ENCODE results near the gene SLC13A4.
"Not testable (repeated sequence)": the region's sequence is repeated elsewhere in the genome, so short reads cannot be mapped to it uniquely, and the experiment has no call there.

The SLC13A4 gene

GRCh38 chr7:135697276-135698049, 30.5 kb downstream of the SLC13A4 start:
- Mint-ChIP-seq H3K4me1 (no peaks in the 10 kb centered on the region), H3K9me3 (no peaks in the 10 kb centered on the region), H3K4me3 (no peak overlapping the region), H3K27me3 (no peaks in the 10 kb centered on the region), H3K27ac (no peak overlapping the region)
- ATAC-seq (no peak), DNase-seq (no peak)

GRCh38 chr7:135693558-135693957, 34.4 kb downstream of the SLC13A4 start:
- Mint-ChIP-seq H3K27me3 (no peaks in the 10 kb centered on the region), H3K9me3 (no peaks in the 10 kb centered on the region), H3K27ac (no peak overlapping the region), H3K4me1 (no peaks in the 10 kb centered on the region), H3K4me3 (no peak overlapping the region)
- DNase-seq (no peak), ATAC-seq (no peak)

GRCh38 chr7:135692606-135693005, 35.4 kb downstream of the SLC13A4 start:
- not testable (repeated sequence) for ATAC-seq, DNase-seq, H3K27ac Mint-ChIP-seq, H3K4me3 Mint-ChIP-seq, H3K27me3 Mint-ChIP-seq, H3K9me3 Mint-ChIP-seq, H3K4me1 Mint-ChIP-seq

- Mint-ChIP-seq H3K4me3 (no peak overlapping the region), H3K27ac (no peak overlapping the region), H3K4me1 (no peaks in the 10 kb centered on the region), H3K27me3 (no peaks in the 10 kb centered on the region), H3K9me3 (no peaks in the 10 kb centered on the region)
- no peak for ATAC-seq
- no peak for DNase-seq
These were observed 35.9 kb downstream of the SLC13A4 start for GRCh38 chr7:135692055-135692454.

GRCh38 chr7:135690566-135690965, 37.4 kb downstream of the SLC13A4 start:
- DNase-seq (no peak), ATAC-seq (no peak)
- Mint-ChIP-seq H3K27me3 (no peaks in the 10 kb centered on the region), H3K4me1 (no peaks in the 10 kb centered on the region), H3K4me3 (no peak overlapping the region), H3K27ac (no peak overlapping the region), H3K9me3 (no peaks in the 10 kb centered on the region)

- Mint-ChIP-seq H3K9me3 (no peaks in the 10 kb centered on the region), H3K27me3 (no peaks in the 10 kb centered on the region), H3K4me1 (no peaks in the 10 kb centered on the region), H3K27ac (no peak overlapping the region), H3K4me3 (no peak overlapping the region)
- ATAC-seq (no peak), DNase-seq (no peak)
These were observed 40.5 kb downstream of the SLC13A4 start for GRCh38 chr7:135687466-135687865.

- no peak for ATAC-seq
- H3K27ac Mint-ChIP-seq = no peak overlapping the region
These were observed 42.5 kb downstream of the SLC13A4 start for GRCh38 chr7:135685306-135686084.

GRCh38 chr7:135684699-135685098, 43.3 kb downstream of the SLC13A4 start:
- Mint-ChIP-seq H3K4me1 (peaks cover 17% of the 10 kb centered on the region), H3K27ac (peak overlapping the region in 1 of 2 donors; percentile 61), H3K4me3 (no peak overlapping the region), H3K9me3 (no peaks in the 10 kb centered on the region), H3K27me3 (no peaks in the 10 kb centered on the region)
- ATAC-seq = no peak
- no peak for DNase-seq

More at GRCh38 chr7:135685306-135686084, 42.5 kb downstream of the SLC13A4 start:
- no peak for DNase-seq
- H3K4me1 Mint-ChIP-seq = peaks cover 11% of the 10 kb centered on the region
- H3K4me3 Mint-ChIP-seq = no peak overlapping the region
- no peaks in the 10 kb centered on the region for H3K9me3 Mint-ChIP-seq
- no peaks in the 10 kb centered on the region for H3K27me3 Mint-ChIP-seq

GRCh38 chr7:135684136-135684535, 43.9 kb downstream of the SLC13A4 start:
- H3K27ac Mint-ChIP-seq = peak overlapping the region in 1 of 2 donors; percentile 61
- H3K4me3 Mint-ChIP-seq = no peak overlapping the region
- peaks cover 17% of the 10 kb centered on the region for H3K4me1 Mint-ChIP-seq
- ATAC-seq (no peak), DNase-seq (no peak)
- H3K9me3 Mint-ChIP-seq = no peaks in the 10 kb centered on the region
- no peaks in the 10 kb centered on the region for H3K27me3 Mint-ChIP-seq

- no peak overlapping the region for H3K27ac Mint-ChIP-seq
- H3K4me1 Mint-ChIP-seq = peaks cover 17% of the 10 kb centered on the region
- ATAC-seq = no peak
These were observed 44.4 kb downstream of the SLC13A4 start for GRCh38 chr7:135683609-135684008.

GRCh38 chr7:135682191-135682590, 45.8 kb downstream of the SLC13A4 start:
- no peaks in the 10 kb centered on the region for H3K27me3 Mint-ChIP-seq
- H3K4me1 Mint-ChIP-seq = peaks cover 17% of the 10 kb centered on the region
- no peaks in the 10 kb centered on the region for H3K9me3 Mint-ChIP-seq
- no peak overlapping the region for H3K27ac Mint-ChIP-seq
- no peak for DNase-seq
- no peak overlapping the region for H3K4me3 Mint-ChIP-seq
- no peak for ATAC-seq

More at GRCh38 chr7:135683609-135684008, 44.4 kb downstream of the SLC13A4 start:
- no peak overlapping the region for H3K4me3 Mint-ChIP-seq
- no peaks in the 10 kb centered on the region for H3K27me3 Mint-ChIP-seq
- no peaks in the 10 kb centered on the region for H3K9me3 Mint-ChIP-seq
- DNase-seq = no peak

GRCh38 chr7:135681762-135682161, 46.2 kb downstream of the SLC13A4 start:
- DNase-seq = no peak
- H3K27ac Mint-ChIP-seq = no peak overlapping the region
- ATAC-seq = no peak
- no peak overlapping the region for H3K4me3 Mint-ChIP-seq
- H3K27me3 Mint-ChIP-seq = no peaks in the 10 kb centered on the region
- H3K4me1 Mint-ChIP-seq = peaks cover 17% of the 10 kb centered on the region
- no peaks in the 10 kb centered on the region for H3K9me3 Mint-ChIP-seq

GRCh38 chr7:135678612-135679575, 49.1 kb downstream of the SLC13A4 start:
- Mint-ChIP-seq H3K4me1 (peaks cover 17% of the 10 kb centered on the region), H3K9me3 (no peaks in the 10 kb centered on the region), H3K4me3 (no peak overlapping the region), H3K27ac (no peak overlapping the region), H3K27me3 (no peaks in the 10 kb centered on the region)
- DNase-seq = no peak
- ATAC-seq = no peak

GRCh38 chr7:135673360-135673706, 54.7 kb downstream of the SLC13A4 start:
- peak; percentile 70 for ATAC-seq
- no peak overlapping the region for H3K4me3 Mint-ChIP-seq

GRCh38 chr7:135672560-135673359, 55.2 kb downstream of the SLC13A4 start:
- DNase-seq (no peak), ATAC-seq (peak; percentile 57)
- H3K27me3 Mint-ChIP-seq = no peaks in the 10 kb centered on the region
- H3K27ac Mint-ChIP-seq = no peak overlapping the region
- no peak overlapping the region for H3K4me3 Mint-ChIP-seq
- H3K4me1 Mint-ChIP-seq = peaks cover 16% of the 10 kb centered on the region
- H3K9me3 Mint-ChIP-seq = peaks cover 0 to 5% of the 10 kb centered on the region in 2 donors

More at GRCh38 chr7:135673360-135673706, 54.7 kb downstream of the SLC13A4 start:
- Mint-ChIP-seq H3K27ac (peak overlapping the region in 1 of 2 donors; percentile 59), H3K27me3 (no peaks in the 10 kb centered on the region), H3K9me3 (peaks cover 0 to 5% of the 10 kb centered on the region in 2 donors), H3K4me1 (peaks cover 10% of the 10 kb centered on the region)
- no peak for DNase-seq
